ENCODE results near the gene TBX2. TPM values are rescaled to one million over a fixed set of nuclear protein-coding genes. Genes with fewer than 3 reads are reported as not detected.

Gene TBX2
- total and polyA plus RNA-seq, 12 donors: 2.4 to 22.1 (median 7.4) TPM

GRCh38 chr17:61393904-61394629 is 5.6 kb upstream of the TBX2 start:
- Histone ChIP-seq H3K27me3 (peaks cover 9% of the 10 kb centered on the region), H3K9me3 (replicated peaks in 1 of 3) (no peaks in the 10 kb centered on the region), H3K36me3 (replicated peaks in 1 of 2) (no peaks in the 10 kb centered on the region), H3K27ac (peak overlapping the region in 1 of 5 donors; percentile 18), H3K4me3 (no peak overlapping the region), H3K4me1 (replicated peaks in 1 of 2) (peaks cover 17 to 32% of the 10 kb centered on the region in 2 donors)
- 57 to 68% (median 63%) methylated on average over 5 to 7 of the region's 7 CpGs for WGBS, 4 donors
- peak in 1 of 7 donors; percentile 59 for DNase-seq
- intact Hi-C loops (cut with DNase I): loop anchor here (5.0 kb wide), 2 partner anchors 397 to 672 kb away; no protein-coding TSS in a partner anchor
- no peak for TF ChIP-seq POLR2A (IDR thresholded peaks at IDR 0.05)
- TF ChIP-seq CTCF (IDR thresholded peaks at IDR 0.05): no peak

DNA sequence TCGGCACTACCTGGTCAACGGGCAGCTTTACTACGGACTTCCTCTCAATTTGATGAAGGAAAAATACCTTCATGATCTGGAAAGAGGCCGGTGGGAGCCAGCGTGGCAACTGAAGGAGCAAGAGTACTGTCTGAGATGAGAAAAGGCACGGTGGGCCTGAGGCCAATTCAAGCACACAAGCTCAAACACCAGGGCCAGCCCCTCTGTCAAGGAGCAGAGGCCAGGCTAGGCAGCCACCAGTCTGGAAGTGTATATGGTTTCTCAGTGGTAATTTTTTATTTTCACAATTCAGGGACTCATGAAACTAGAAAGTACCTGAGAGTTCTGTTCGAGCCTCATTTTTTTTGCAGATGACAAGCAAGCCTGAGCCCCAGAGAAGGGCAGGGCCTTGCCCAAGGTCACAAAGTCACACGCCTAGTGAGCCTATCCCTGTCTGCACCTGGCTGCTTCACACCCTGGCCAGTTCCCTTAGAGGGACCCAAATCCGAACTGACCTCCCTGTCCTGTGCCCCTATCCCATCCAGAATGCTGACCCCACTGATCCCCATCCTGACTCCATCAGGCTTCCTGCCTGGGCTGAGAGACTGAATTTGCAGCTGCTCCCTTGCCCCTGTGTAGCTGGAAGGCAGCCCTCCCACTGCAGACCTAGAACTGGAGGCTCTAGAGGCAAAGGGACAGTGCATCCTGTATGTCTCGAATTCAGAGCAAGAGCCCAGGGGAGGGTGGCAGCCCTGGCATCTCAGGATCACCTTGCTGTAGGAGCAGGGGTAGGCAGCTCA is 4.8 kb upstream of the TBX2 start:
- TF ChIP-seq CTCF (IDR thresholded peaks at IDR 0.05): no peak
- no peak for TF ChIP-seq POLR2A (IDR thresholded peaks at IDR 0.05)
- 78 to 82% (median 78%) methylated on average over 9 to 10 of the region's 10 CpGs for WGBS, 4 donors
- H3K27ac ChIP-seq: peak overlapping the region in 1 of 5 donors; percentile 91
- no peak overlapping the region for H3K4me3 ChIP-seq
- H3K4me1 ChIP-seq (replicated peaks in 1 of 2): peaks cover 24 to 35% of the 10 kb centered on the region in 2 donors
- intact Hi-C loops (cut with DNase I): loop anchor here (5.0 kb wide), 2 partner anchors 398 to 673 kb away; no protein-coding TSS in a partner anchor
- H3K36me3 ChIP-seq (replicated peaks in 1 of 2): no peaks in the 10 kb centered on the region
- no peak for DNase-seq
- peaks cover 9% of the 10 kb centered on the region for H3K27me3 ChIP-seq
- no peaks in the 10 kb centered on the region for H3K9me3 ChIP-seq (replicated peaks in 1 of 3)

DNA sequence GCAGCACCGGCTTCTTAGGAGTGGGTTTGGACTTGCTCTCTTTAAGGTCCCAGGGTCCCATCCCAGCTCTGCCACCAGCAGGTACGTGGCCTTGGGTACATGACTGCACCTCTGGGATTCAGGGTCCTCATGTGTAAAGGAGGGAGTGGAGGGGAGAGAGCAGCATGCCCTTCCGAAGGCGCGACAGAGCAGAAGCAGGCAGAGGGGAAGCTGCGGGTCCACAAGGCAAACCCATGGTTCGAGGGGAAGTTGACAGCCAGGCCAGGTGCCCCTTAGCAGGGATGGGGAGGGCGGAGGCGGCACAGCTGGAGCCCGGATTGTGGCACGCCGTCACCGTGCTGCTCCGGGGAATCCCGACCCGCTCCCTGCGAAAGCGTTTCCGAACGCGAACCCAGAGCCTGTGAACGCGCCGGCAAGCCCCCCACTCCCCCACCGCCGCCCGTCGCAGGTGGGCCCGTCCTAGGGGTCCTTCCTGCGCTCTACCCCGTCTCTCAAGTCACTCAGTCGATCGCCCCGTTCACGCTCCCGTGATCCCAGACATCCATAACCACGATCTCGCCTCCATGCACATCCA is 4.1 kb upstream of the TBX2 start:
- Histone ChIP-seq H3K9me3 (replicated peaks in 1 of 3) (no peaks in the 10 kb centered on the region), H3K4me3 (no peak overlapping the region), H3K27ac (peak overlapping the region in 1 of 5 donors; percentile 91), H3K27me3 (peaks cover 10% of the 10 kb centered on the region), H3K4me1 (replicated peaks in 1 of 2) (peaks cover 24 to 34% of the 10 kb centered on the region in 2 donors), H3K36me3 (replicated peaks in 1 of 2) (no peaks in the 10 kb centered on the region)
- intact Hi-C loops (cut with DNase I): no loop called here
- WGBS, 4 donors: 59 to 66% (median 62%) methylated on average over 18 to 38 of the region's 38 CpGs
- DNase-seq: no peak
- no peak for TF ChIP-seq CTCF (IDR thresholded peaks at IDR 0.05)
- TF ChIP-seq POLR2A (IDR thresholded peaks at IDR 0.05): no peak

DNA sequence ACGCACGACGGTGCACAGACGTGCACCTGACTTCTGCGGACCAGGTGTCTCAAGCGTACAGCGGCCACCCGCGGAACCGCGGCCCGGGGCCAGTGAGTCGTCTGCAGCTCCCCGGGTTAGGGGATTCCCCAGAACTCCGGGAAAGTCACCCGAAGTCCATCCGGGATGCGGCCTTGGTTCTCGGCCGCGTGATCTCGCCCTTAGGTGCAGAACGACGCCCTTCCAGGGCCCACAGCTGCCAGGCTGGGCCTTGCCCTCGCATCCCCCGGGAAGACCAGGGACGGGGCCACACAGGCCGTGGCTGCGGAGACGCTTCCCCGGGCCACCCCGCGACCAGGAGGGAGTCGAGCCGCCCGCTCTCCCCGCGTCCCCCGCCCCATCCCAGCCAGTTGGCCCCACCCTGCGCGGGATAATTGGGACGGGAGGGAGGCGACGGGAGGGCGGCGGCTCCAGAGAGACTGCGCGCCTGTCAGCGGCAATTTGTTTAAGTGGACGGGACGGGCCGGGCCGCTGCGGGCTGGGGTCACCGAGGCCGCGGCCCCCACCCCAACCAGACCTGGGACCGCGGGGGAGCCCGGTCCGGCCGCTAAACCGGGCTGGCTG is 3.6 kb upstream of the TBX2 start:
- peaks cover 24 to 39% of the 10 kb centered on the region in 2 donors for H3K4me1 ChIP-seq (replicated peaks in 1 of 2)
- TF ChIP-seq CTCF (IDR thresholded peaks at IDR 0.05): no peak
- H3K4me3 ChIP-seq: peak overlapping the region in 1 of 4 donors; percentile 63
- DNase-seq: no peak
- WGBS, 4 donors: 13 to 53% (median 19%) methylated on average over 6 to 63 of the region's 63 CpGs
- H3K9me3 ChIP-seq (replicated peaks in 1 of 3): no peaks in the 10 kb centered on the region
- peaks cover 15% of the 10 kb centered on the region for H3K27me3 ChIP-seq
- intact Hi-C loops (cut with DNase I): no loop called here
- peak overlapping the region in 2 of 5 donors; percentile 41 to 91 for H3K27ac ChIP-seq
- no peaks in the 10 kb centered on the region for H3K36me3 ChIP-seq (replicated peaks in 1 of 2)

Data from adrenal gland (tissue), 12 donors.